Activated CD4-positive, alpha-beta T cell treated with anti-CD3 and anti-CD28 coated beads, Interleukin-2, amount 10 ng/mL, durations not matched to agents 7 days and 5 days (primary cell): ENCODE data around the gene FBXW12. TPM values are rescaled to one million over a fixed set of nuclear protein-coding genes. Genes with fewer than 3 reads are reported as not detected.

Experiments used
- CTCF ChIA-PET: fragments of 350-600 bp; sonication (Branson Sonifier 250); formaldehyde crosslinking; loops from one replicate; lab custom pipeline; 2021; ENCODE audit warnings: antibody characterized with exemption; lab: Charles Lee
- POLR2A ChIA-PET: fragments of 350-600 bp; sonication (Branson Sonifier 250); formaldehyde crosslinking; loops from one replicate; lab custom pipeline; 2021; ENCODE audit warnings: antibody characterized with exemption; lab: Charles Lee
- DNase-seq: peaks from one replicate; pipeline ENCODE4 v3.0.0-alpha.2; 2020
- H3K27ac Mint-ChIP-seq: one replicate; pipeline ENCODE4 v1.8.0; 2021; ENCODE audit warnings: mild to moderate bottlenecking, moderate library complexity, mixed read lengths
- H3K27me3 Mint-ChIP-seq: one replicate; pipeline ENCODE4 v1.8.0; 2021; ENCODE audit warnings: mixed read lengths
- H3K36me3 Mint-ChIP-seq: one replicate; pipeline ENCODE4 v1.8.0; 2021; ENCODE audit warnings: low read depth, mixed read lengths
- H3K4me1 Mint-ChIP-seq: one replicate; pipeline ENCODE4 v1.8.0; 2021; ENCODE audit warnings: mixed read lengths
- H3K4me3 Mint-ChIP-seq: one replicate; pipeline ENCODE4 v1.8.0; 2021; ENCODE audit warnings: mild to moderate bottlenecking, moderate library complexity, mixed read lengths
- H3K9me3 Mint-ChIP-seq: one replicate; pipeline ENCODE4 v1.8.0; 2021; ENCODE audit warnings: mixed read lengths
- total RNA-seq, 2 experiments: library from RNA; stranded (reverse); gene quantifications; one replicate each; pipeline ENCODE4 v1.2.3, GENCODE V29; 2021

The FBXW12 gene
- total RNA-seq, 2 experiments from 2014 or later, result not detected

DNA sequence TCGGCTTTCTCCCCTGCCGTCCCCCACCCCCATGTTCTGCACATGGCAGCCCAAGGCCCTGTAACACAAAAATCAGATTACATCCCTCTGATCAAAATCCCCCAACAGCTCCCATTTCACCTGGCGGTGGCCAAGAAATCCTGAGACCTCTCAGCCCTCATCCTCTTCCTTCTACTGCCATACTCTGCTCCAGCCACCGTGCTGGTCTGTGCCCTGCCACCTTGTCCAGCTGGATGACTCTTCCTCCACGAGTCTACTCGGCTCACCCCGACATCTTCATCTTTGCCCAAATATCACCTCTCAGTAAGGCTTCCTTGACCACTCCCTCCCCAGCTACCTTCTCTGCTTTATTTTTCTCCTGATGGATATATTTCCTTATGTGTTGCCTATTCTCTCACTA, 64.8 kb downstream of the FBXW12 start:
- ChIA-PET POLR2A (interaction anchor here (0.7 to 0.8 kb wide), 2 partner anchors 9 to 69 kb away, joined by 3 to 4 read pairs; partner anchors contain the start of gene ATRIP), CTCF (interaction anchor here (0.6 to 5.5 kb wide), 33 partner anchors 9 to 249 kb away, joined by 3 to 80 read pairs (median 7); partner anchors contain the start of genes ATRIP, CDC25A, PFKFB4 and SLC26A6)
- H3K9me3 Mint-ChIP-seq, result no peaks in the 10 kb centered on the region
- no peak overlapping the region for H3K4me3 Mint-ChIP-seq
- H3K36me3 Mint-ChIP-seq, result peaks cover 28% of the 10 kb centered on the region
- no peaks in the 10 kb centered on the region for H3K27me3 Mint-ChIP-seq
- no peak overlapping the region for H3K27ac Mint-ChIP-seq
- DNase-seq, result no peak
- H3K4me1 Mint-ChIP-seq, result peaks cover 31% of the 10 kb centered on the region

GRCh38 chr3:48437812-48438211, 65.8 kb downstream of the FBXW12 start:
- Mint-ChIP-seq H3K4me1 (peaks cover 38% of the 10 kb centered on the region), H3K4me3 (no peak overlapping the region), H3K9me3 (no peaks in the 10 kb centered on the region), H3K36me3 (peaks cover 28% of the 10 kb centered on the region), H3K27ac (no peak overlapping the region), H3K27me3 (no peaks in the 10 kb centered on the region)
- DNase-seq, result no peak
- ChIA-PET POLR2A (no interaction called here), CTCF (interaction anchor here (0.5 to 2.9 kb wide), 2 partner anchors 37 to 57 kb away, joined by 3 to 33 read pairs; no protein-coding TSS in a partner anchor)

DNA sequence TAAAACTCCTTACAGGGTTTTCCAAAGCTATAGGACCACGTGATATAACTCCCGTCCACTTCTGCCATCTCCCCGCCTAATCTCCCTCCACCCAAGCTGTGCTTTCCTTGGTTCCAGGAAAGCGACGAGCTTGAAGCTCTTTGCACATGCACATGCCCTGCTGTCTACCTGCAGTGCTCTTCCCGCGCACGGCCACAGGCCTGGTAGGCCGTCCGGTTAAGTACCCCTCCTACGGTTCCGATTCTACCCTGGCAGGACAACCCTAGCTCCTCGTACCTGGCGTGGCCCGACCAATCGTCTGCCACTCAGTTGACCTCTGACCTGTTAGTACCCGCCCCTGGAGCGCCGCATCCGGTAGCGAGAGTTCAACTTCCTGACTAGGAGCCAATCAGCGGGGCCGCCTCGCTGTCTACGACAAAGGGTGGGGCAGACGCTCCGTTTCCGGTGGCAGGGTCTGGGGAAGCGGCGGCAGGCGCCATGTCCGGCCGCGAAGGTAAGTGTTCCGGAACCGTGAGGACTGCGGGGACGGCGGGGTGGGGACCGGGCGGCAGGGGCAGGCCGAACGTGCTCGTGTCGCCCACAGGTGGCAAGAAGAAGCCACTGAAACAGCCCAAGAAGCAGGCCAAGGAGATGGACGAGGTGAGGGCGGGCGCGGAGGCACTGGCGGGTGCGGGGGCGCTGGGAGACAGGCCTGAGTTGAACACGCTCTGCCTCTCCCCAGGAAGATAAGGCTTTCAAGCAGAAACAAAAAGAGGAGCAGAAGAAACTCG, 68.0 kb downstream of the FBXW12 start, which contains the start of the genes CCDC51 and TMA7:
Gene CCDC51, minus strand, starts transcription at position 300 of the 770 bp plus-strand sequence. CDS start 4,991 bp downstream, outside the sequence.
Gene TMA7, plus strand, starts transcription at position 438 of the 770 bp plus-strand sequence. Its CDS starts 40 bp downstream, at position 478.
- Mint-ChIP-seq H3K9me3 (no peaks in the 10 kb centered on the region), H3K4me1 (peaks cover 38% of the 10 kb centered on the region), H3K27me3 (no peaks in the 10 kb centered on the region), H3K27ac (peak within 1 kb of the TSS; percentile 91), H3K36me3 (peaks cover 30% of the 10 kb centered on the region), H3K4me3 (peak within 1 kb of the TSS; percentile 96)
- peak; percentile 100 for DNase-seq
- CTCF ChIA-PET, result interaction anchor here (0.7 to 1.4 kb wide), 9 partner anchors 9 to 119 kb away, joined by 3 to 7 read pairs (median 4); partner anchors contain the start of gene PLXNB1
- POLR2A ChIA-PET, result interaction anchor here (0.7 to 0.8 kb wide), 2 partner anchors 17 to 117 kb away, joined by 3 read pairs; partner anchors contain the start of gene PFKFB4

- H3K4me3 Mint-ChIP-seq, result peak overlapping the region; percentile 96
- H3K4me1 Mint-ChIP-seq, result peaks cover 41% of the 10 kb centered on the region
- CTCF ChIA-PET, result interaction anchor here (1.2 to 1.4 kb wide), 2 partner anchors 10 to 26 kb away, joined by 5 to 6 read pairs; partner anchors contain the start of gene PLXNB1
- H3K27me3 Mint-ChIP-seq, result no peaks in the 10 kb centered on the region
- peak overlapping the region; percentile 91 for H3K27ac Mint-ChIP-seq
- no peaks in the 10 kb centered on the region for H3K9me3 Mint-ChIP-seq
- POLR2A ChIA-PET, result no interaction called here
- no peak for DNase-seq
- peaks cover 30% of the 10 kb centered on the region for H3K36me3 Mint-ChIP-seq
Observed at GRCh38 chr3:48440590-48440958, 68.6 kb downstream of the FBXW12 start.

- ChIA-PET POLR2A (interaction anchor here (0.7 kb wide), 1 partner anchor 107 kb away, joined by 5 read pairs; no protein-coding TSS in a partner anchor), CTCF (interaction anchor here (1.4 to 8.0 kb wide), 2 partner anchors 8 to 10 kb away, joined by 6 to 76 read pairs; no protein-coding TSS in a partner anchor)
- Mint-ChIP-seq H3K27me3 (no peaks in the 10 kb centered on the region), H3K36me3 (peaks cover 35% of the 10 kb centered on the region), H3K4me1 (peaks cover 51% of the 10 kb centered on the region), H3K9me3 (no peaks in the 10 kb centered on the region), H3K27ac (peak overlapping the region; percentile 42), H3K4me3 (peak overlapping the region; percentile 96)
- no peak for DNase-seq
Observed at GRCh38 chr3:48441940-48442339, 69.9 kb downstream of the FBXW12 start.

Other genes with a start within 250 kb of the FBXW12 start
- 10 to 100 TPM; 23.4 to 23.5 TPM for gene CDC25A, start 183.8 kb upstream of the FBXW12 start, total RNA-seq
- not detected for gene CAMP, start 148.7 kb upstream of the FBXW12 start, total RNA-seq
- 10 to 100 TPM; 25.5 to 26.6 TPM for gene ZNF589, start 131.1 kb upstream of the FBXW12 start, total RNA-seq
- gene NME6, start 70.9 kb upstream of the FBXW12 start, total RNA-seq, result 10 to 100 TPM; 32.1 to 36.5 TPM
- gene SPINK8, start 38.6 kb upstream of the FBXW12 start, total RNA-seq, result not detected
- 1 to 10 TPM; 2.3 to 2.5 TPM for gene PLXNB1, start 57.9 kb downstream of the FBXW12 start, total RNA-seq
- 10 to 100 TPM; 11.6 to 15.1 TPM for gene CCDC51, start 67.9 kb downstream of the FBXW12 start, total RNA-seq
- gene TMA7, start 68.0 kb downstream of the FBXW12 start, total RNA-seq, result 100 to 1,000 TPM; 285 to 290 TPM
- gene ATRIP, start 74.5 kb downstream of the FBXW12 start, total RNA-seq, result 10 to 100 TPM; 17.4 to 19.4 TPM
- gene SHISA5, start 132.0 kb downstream of the FBXW12 start, total RNA-seq, result 100 to 1,000 TPM; 266 to 271 TPM
- gene PFKFB4, start 184.6 kb downstream of the FBXW12 start, total RNA-seq, result 10 to 100 TPM; 21.6 to 24.9 TPM
- not detected for gene UCN2, start 191.6 kb downstream of the FBXW12 start, total RNA-seq
- 1 to 10 TPM in 1 of 2 experiments, under 1 TPM in 1; 0.52 to 1.3 TPM for gene COL7A1, start 223.1 kb downstream of the FBXW12 start, total RNA-seq
- gene UQCRC1, start 237.4 kb downstream of the FBXW12 start, total RNA-seq, result 100 to 1,000 TPM; 150 to 157 TPM
- under 1 TPM; 0.32 to 0.33 TPM for gene TMEM89, start 249.6 kb downstream of the FBXW12 start, total RNA-seq